ENCODE data around the gene RHBDD3.

- TF ChIP-seq GATA2 (IDR thresholded peaks at IDR 0.05; ENCODE audit: low read depth, low read length) (no peak), GATA3 (IDR thresholded peaks at IDR 0.05; ENCODE audit: low read depth, low read length) (no peak)
Observed at GRCh38 chr22:29284196-29284595, 16.4 kb upstream of the RHBDD3 start.
